PC-3 (cell line): ENCODE data around the gene ATP10A.

Source experiments
- CTCF ChIP-seq: fragments of 300-600 bp; sonication (generic); conservative IDR thresholded peaks from 2 replicates; pipeline ENCODE4 v1.5.1; 2017; ENCODE audit warnings: antibody characterized with exemption, low read depth, mild to moderate bottlenecking, low read length
- EZH2 ChIP-seq: fragments of 300-600 bp; sonication (generic); IDR thresholded peaks from one replicate; pipeline ENCODE4 v1.6.1; 2017; ENCODE audit warnings: antibody characterized with exemption, mild to moderate bottlenecking, low read length; ENCODE audit not compliant: unreplicated experiment
- EZH2phosphoT487 ChIP-seq: fragments of 300-600 bp; sonication (generic); IDR thresholded peaks from 2 replicates; pipeline ENCODE4 v1.6.1; 2018; ENCODE audit warnings: mild to moderate bottlenecking, antibody characterized with exemption, low read length, borderline replicate concordance

DNA sequence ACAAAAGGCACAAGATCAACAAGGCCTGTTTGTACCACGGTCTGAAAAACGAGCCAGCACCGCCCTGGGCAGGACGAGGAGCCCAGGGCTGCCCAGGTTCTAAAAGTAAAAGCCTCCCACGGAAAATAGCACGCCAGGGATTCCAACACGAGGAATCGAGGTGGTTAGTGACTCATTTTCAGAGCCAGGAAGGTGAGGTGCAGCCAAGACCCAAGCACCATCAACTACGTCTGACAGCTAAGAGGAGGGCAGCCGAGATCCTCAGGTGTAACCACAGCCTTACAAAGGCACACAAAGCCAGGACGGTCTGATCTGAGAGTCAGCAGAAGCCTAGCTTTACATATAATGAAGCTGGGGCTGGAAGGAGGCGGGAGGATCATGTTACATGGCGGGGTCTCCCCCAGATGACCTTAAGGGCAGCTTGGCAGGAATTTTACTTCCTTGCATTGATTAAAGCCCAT is 52.5 kb downstream of the ATP10A start:
- TF ChIP-seq EZH2 (no peak), CTCF (no peak), EZH2phosphoT487 (no peak)
